SK-N-DZ (cell line): ENCODE results near the gene HMG20A.
A peak's percentile ranks its signal among the peaks of the same experiment; 100 is the strongest.

Experiments used
- DNase-seq: peaks from one replicate; pipeline ENCODE4 v3.0.0-alpha.2; 2015; ENCODE audit warnings: low spot score

The HMG20A gene

GRCh38 chr15:77517579-77517978, 96.9 kb downstream of the HMG20A start:
- no peak for DNase-seq

DNA sequence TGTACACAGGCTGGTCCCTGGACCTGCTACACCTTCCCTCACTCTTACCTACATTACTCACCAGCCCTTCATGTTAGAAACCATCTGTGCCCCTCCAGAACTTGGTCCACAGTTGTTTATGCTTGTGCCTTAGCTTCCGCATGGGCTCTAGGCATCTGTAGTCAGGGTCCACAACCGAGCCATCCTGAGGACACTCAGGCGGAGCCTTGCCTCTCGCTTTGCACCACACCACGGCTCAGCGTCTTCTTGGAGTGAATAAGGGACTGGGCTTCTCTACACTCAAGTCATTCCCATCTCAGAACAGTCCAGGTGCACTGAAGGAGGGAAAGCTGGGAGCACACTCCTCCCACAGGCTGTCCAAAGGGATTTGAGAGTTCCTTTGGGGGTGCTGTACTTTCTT, 97.8 kb downstream of the HMG20A start:
- DNase-seq: no peak

GRCh38 chr15:77519540-77519939, 98.9 kb downstream of the HMG20A start:
- no peak for DNase-seq

DNA sequence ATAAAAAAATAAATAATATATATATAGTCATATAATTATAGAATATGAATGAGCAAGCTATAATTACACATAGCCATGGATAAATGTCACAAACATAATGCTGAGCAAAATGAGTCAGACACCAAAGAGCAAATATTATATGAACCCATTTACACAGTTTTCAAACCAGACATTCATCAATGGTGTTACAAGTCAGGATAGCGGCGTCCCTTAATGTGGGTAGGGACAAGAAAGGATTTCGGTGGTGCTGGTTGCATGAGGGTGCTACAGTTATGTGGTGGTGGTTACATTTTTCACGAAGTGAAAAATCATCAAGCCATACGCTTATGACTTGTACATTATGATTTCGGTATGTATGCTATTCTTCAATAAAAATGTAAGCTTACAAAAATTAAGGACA, 100.5 kb downstream of the HMG20A start:
- DNase-seq: no peak

DNA sequence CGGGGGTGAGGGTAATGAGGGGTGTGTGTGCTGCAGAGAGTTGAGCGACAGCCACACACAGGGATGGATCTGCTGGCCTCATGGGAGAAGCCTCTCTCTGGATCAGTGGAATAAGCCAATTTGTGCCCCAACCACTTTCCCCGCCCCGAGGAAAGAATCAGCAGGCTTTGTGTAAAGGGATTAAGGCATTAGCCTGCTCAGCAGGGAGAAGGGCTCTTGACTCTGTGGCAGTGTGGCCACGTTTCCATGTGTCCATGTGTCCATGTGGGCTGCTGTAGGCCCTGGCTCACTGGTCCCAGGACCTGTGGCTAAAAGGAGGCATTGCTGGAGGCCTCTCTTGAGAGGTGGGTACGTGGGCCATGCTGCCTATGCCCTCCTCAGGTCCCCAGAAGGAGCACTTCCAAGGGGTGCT, 104.7 kb downstream of the HMG20A start:
- DNase-seq: no peak

GRCh38 chr15:77525907-77526594, 105.4 kb downstream of the HMG20A start:
- DNase-seq: no peak

- DNase-seq: no peak
These were observed 106.0 kb downstream of the HMG20A start for GRCh38 chr15:77526595-77527163.

DNA sequence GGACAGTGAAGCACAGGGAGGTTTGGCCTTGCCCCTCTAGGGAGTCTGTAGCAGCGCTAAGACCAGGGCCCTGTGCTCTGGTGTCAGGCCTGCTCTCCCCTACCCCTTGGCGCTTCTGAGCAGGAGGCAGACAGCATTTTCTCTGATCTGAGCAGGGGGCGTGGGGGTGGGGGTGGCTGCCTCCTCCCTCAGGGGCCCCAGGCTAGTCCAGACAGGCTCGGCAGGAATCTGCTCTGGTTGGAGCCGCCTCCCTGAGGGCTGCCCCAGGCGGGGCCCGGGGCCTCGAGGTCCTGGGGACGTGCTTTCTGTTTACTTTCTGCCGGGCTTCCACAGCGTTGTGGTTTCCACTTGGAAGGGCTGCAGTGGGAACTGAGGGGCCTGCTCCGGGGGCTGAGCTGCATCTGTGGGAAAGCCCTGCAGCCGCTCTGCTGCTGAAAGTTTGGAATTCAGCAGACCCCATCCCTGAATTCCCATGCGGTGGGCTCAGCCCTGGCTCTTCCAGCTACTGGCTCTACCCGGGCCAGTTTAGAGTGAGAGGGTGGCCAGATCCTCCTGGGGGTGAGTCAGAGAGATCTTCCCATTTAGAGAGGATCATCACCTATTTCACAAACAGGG, 106.6 kb downstream of the HMG20A start:
- peak; percentile 72 for DNase-seq

GRCh38 chr15:77527831-77528231, 107.1 kb downstream of the HMG20A start:
- DNase-seq: no peak

DNA sequence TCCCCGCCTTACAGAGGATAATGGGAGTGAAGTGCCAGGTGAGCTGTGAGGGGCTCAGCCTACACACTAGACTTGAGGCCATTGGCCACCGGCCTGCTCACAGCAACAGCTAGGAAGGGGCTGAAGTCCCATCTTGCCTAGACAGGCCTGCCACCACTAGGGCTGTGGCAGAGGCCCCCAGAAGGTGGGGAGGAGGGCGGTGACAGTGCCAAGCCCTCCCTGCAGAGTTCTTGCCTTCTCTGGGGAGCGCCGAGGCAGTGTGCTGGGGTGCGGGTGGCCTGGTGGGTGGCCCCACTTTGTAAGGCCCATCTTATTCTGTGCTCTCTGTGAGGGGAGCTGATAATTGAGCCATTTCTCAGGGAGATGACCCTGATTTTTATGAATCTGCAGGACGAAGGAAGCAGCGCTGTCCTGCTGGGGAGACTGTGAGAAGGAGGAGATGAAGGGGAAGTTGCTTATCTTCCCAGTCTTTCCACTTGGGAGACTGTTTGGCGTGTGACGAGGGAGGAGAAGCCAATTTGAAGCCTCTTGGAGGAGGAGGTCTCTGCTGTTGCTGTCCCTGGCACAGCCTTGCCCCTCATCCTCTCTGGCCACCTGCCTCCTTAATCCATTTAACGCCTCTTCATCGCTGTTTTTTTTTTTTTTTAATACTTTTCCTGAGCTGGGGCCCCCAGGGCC, 107.7 kb downstream of the HMG20A start:
- peak; percentile 63 for DNase-seq

DNA sequence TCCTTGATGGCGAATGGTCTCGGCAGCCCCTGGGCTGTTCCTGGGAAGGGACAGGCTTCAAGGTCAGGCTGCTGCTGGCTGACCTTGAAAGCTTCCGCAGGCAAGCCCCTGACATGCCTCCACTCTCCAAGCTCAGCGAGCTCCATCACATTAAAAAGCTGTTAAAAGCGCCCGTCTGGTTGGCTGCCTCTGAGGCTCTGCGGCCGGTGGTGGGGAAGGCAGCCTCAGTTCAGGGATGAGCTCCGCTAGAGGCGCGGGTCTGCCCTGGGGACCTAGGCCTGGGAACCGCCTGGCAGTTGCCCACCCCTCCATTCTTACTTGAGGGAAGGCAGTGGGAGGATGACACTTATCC, 108.3 kb downstream of the HMG20A start:
- DNase-seq: peak; percentile 69

- no peak for DNase-seq
These were observed 108.9 kb downstream of the HMG20A start for GRCh38 chr15:77529394-77530159.

- DNase-seq: no peak
These were observed 109.9 kb downstream of the HMG20A start for GRCh38 chr15:77530576-77530975.

GRCh38 chr15:77531191-77532000, 110.7 kb downstream of the HMG20A start:
- no peak for DNase-seq

DNA sequence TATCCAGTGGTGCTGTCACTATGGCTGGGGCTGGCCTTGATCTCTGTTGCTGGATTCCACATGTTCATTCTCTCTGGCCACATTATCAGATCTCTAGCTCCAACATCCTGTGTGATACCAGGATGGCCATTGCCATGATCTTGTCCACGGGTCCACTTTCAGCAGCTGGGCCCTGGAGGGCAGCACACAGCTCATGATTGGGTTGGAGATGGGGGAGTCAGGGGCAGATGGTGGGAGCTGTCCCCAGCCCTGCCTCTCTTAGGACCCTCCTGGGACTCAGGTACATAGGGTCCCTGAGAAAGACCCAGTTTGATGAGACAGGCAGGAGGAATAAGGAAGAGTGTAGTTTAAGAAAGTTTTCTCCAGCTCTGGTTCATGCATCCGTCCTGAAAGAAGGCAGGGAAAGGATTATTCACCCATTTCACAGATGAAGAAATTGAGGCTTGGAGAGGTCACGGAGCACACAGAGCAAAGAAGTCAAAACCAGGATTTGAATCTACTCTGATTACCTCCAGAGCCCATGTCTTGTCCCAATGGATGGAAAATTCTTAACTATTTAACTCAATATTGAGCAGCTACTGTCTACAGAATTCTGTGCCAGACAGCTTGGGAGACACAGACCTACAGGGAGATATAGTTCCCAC, 111.5 kb downstream of the HMG20A start:
- no peak for DNase-seq

DNA sequence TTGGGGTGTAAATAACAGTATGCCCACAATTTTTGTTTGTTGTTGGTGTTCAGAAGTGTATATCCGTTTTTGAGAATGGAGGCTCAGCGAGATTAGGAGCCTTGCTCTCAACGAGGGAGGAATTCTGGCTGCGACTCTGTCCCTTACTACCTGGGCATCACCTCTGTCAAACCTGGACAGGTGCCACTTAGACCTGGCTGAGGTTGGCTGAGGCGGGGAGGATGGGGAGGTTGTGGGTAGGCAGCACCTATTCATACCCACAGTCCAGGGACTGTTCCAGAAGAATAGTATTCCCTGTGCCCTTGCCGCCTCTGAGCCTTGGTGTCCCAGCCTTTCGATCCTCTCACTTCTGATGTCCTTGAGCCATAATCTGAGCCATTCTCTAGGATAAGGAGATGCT, 112.2 kb downstream of the HMG20A start:
- DNase-seq: no peak

DNA sequence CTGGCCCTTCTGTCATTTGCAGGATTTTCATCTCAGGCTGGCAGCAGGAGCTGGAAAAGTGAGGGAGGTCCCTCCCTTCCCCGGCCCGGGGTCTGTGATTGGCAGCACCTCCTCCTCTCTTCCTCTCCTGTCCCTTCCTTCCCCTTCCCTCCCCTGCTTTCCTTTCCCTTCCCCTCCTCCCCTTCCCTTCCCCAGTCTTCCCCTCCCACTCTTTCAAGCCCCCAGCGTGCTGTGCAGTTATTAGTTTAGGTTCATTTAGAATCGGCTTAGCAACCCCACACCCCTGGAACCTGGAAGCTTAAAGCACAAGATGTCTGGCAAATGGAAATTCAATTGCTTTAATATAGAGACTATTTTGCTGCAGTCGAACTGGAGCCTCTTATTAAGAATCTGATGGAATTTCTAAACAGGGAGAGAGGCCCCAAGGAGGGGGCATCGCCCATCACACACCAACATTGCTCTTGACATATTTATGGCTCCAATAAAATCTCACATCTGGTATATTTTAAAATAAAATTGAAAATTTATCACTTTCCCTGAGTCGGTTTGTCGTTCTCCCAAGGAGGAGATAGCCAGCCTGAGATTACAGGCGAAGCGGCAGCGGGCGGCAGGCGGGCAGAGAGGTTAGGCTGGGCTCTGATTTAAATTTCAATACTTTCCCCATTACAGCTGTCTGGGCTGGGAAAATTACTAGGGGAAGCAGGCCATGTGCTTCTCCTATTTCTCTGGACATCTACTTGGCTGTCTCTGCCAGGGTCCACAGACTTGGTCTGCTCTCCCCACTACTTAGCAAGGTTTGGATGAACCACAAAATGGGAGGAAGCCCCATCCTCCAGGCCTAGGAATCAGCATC, 113.1 kb downstream of the HMG20A start:
- DNase-seq: peak; percentile 58
